Activated T-helper 1 cell treated with anti-CD3 and anti-CD28 coated beads, Interleukin-12 subunit alpha, Interleukin-12 subunit beta, Interleukin-2, Interleukin-4 antibody, amounts not matched to agents 30 ng/mL and 10 ng/mL and 1 ng/mL, durations not matched to agents 14 hours and 24 hours and 36 hours (primary cell): Measurements from ENCODE around the gene MKNK1. TPM values are rescaled to one million over a fixed set of nuclear protein-coding genes. Genes with fewer than 3 reads are reported as not detected.

Experiments
- DNase-seq: peaks from one replicate; pipeline ENCODE4 v3.0.0; 2021; ENCODE audit warnings: low spot score
- H3K27ac Mint-ChIP-seq: one replicate; pipeline ENCODE4 v1.8.0; 2021; ENCODE audit warnings: mild to moderate bottlenecking, mixed read lengths
- H3K27me3 Mint-ChIP-seq: one replicate; pipeline ENCODE4 v1.8.0; 2022; ENCODE audit warnings: mild to moderate bottlenecking, moderate library complexity, mixed read lengths; ENCODE audit not compliant: insufficient read depth
- H3K36me3 Mint-ChIP-seq: one replicate; pipeline ENCODE4 v1.8.0; 2021; ENCODE audit warnings: low read depth, mixed read lengths
- H3K4me1 Mint-ChIP-seq: one replicate; pipeline ENCODE4 v1.8.0; 2021; ENCODE audit warnings: low read depth, mixed read lengths
- H3K4me3 Mint-ChIP-seq: one replicate; pipeline ENCODE4 v1.8.0; 2021; ENCODE audit warnings: mild to moderate bottlenecking, moderate library complexity, mixed read lengths
- H3K9me3 Mint-ChIP-seq: one replicate; pipeline ENCODE4 v1.8.0; 2021; ENCODE audit warnings: mixed read lengths
- intact Hi-C: fragments of 100-400 bp; cut with micrococcal nuclease; formaldehyde crosslinking; loops from one replicate; pipeline ENCODE4 v1.15.1; 2024
- total RNA-seq: library from RNA; stranded (reverse); gene quantifications from 2 replicates; pipeline ENCODE4 v1.2.3, GENCODE V29; 2022

Gene MKNK1
- total RNA-seq, 1 donor from 2014 or later, result 48.7 TPM

GRCh38 chr1:46515576-46515975 lies 88.5 kb downstream of the MKNK1 start:
- Mint-ChIP-seq H3K36me3 (no peaks in the 10 kb centered on the region), H3K27ac (no peak overlapping the region)
- no peak for DNase-seq

DNA sequence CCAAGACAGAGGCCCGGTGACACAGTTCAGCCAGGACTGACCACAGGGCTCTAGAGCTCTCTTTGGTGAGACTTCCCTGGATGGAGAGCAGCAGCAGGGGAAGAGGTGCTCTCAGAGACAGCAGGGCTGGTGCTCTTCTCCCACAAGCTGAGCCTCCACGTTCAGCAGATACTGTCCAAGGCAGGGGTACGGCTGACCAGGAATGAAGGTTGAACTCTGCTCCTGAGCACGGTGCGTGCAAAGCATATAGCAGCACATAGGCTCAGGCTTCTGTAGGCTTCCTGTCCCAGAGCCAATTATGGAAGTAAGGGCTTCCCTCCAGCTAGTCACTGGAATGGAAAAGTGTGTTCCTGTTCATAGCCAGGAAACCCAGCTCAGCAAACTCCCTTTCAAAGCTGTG lies 90.5 kb downstream of the MKNK1 start:
- H3K27me3 Mint-ChIP-seq, result peaks cover 29% of the 10 kb centered on the region
- no peak for DNase-seq
- H3K4me3 Mint-ChIP-seq, result no peak overlapping the region
- H3K27ac Mint-ChIP-seq, result no peak overlapping the region
- H3K9me3 Mint-ChIP-seq, result no peaks in the 10 kb centered on the region
- intact Hi-C loops, result no loop called here
- peaks cover 8% of the 10 kb centered on the region for H3K4me1 Mint-ChIP-seq
- H3K36me3 Mint-ChIP-seq, result no peaks in the 10 kb centered on the region

More at GRCh38 chr1:46515576-46515975, 88.5 kb downstream of the MKNK1 start:
- Mint-ChIP-seq H3K4me1 (peaks cover 8% of the 10 kb centered on the region), H3K4me3 (no peak overlapping the region), H3K27me3 (peaks cover 33% of the 10 kb centered on the region), H3K9me3 (no peaks in the 10 kb centered on the region)
- intact Hi-C loops, result no loop called here

GRCh38 chr1:46512792-46513190 lies 91.3 kb downstream of the MKNK1 start:
- Mint-ChIP-seq H3K36me3 (no peaks in the 10 kb centered on the region), H3K27ac (no peak overlapping the region), H3K9me3 (no peaks in the 10 kb centered on the region), H3K4me1 (peaks cover 8% of the 10 kb centered on the region), H3K4me3 (no peak overlapping the region), H3K27me3 (peaks cover 21% of the 10 kb centered on the region)
- intact Hi-C loops, result no loop called here
- no peak for DNase-seq

DNA sequence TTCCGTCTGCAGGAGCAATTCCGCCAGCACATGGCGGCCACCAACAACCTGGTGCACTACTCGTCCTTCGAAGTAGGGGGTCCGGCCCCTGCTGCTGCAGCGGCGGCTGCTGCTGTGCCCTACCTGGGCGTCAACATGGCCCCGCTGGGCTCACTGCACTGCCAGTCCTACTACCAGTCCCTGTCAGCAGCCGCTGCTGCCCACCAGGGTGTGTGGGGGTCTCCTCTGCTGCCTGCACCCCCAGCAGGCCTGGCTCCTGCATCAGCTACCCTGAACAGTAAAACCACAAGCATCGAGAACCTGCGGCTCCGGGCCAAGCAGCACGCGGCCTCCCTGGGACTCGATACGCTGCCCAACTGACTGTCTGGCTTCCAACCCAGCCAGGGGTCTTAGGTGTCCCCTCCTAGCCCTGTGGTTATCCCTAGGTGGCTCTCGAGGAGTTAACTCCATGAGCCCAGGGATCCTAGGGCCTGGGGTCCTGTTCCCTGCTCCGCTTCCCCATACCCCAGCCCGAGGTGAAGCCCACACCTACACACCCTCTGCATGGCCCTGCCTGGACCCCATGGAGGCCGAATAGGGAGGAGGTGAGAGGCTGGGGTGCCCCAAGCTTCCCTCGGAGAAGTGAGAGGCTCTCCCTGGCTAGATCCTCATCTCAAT lies 91.8 kb downstream of the MKNK1 start:
- no peaks in the 10 kb centered on the region for H3K36me3 Mint-ChIP-seq
- peaks cover 8% of the 10 kb centered on the region for H3K4me1 Mint-ChIP-seq
- H3K27me3 Mint-ChIP-seq, result peaks cover 20% of the 10 kb centered on the region

GRCh38 chr1:46510998-46511365 lies 93.1 kb downstream of the MKNK1 start:
- intact Hi-C loops, result no loop called here
- peaks cover 17% of the 10 kb centered on the region for H3K27me3 Mint-ChIP-seq
- no peaks in the 10 kb centered on the region for H3K9me3 Mint-ChIP-seq
- H3K27ac Mint-ChIP-seq, result no peak overlapping the region
- peaks cover 8% of the 10 kb centered on the region for H3K4me1 Mint-ChIP-seq
- H3K4me3 Mint-ChIP-seq, result no peak overlapping the region
- DNase-seq, result no peak
- no peaks in the 10 kb centered on the region for H3K36me3 Mint-ChIP-seq

More for the DNA sequence above, 91.8 kb downstream of the MKNK1 start:
- no peaks in the 10 kb centered on the region for H3K9me3 Mint-ChIP-seq
- H3K27ac Mint-ChIP-seq, result no peak overlapping the region
- no peak for DNase-seq
- no peak overlapping the region for H3K4me3 Mint-ChIP-seq
- intact Hi-C loops, result no loop called here

DNA sequence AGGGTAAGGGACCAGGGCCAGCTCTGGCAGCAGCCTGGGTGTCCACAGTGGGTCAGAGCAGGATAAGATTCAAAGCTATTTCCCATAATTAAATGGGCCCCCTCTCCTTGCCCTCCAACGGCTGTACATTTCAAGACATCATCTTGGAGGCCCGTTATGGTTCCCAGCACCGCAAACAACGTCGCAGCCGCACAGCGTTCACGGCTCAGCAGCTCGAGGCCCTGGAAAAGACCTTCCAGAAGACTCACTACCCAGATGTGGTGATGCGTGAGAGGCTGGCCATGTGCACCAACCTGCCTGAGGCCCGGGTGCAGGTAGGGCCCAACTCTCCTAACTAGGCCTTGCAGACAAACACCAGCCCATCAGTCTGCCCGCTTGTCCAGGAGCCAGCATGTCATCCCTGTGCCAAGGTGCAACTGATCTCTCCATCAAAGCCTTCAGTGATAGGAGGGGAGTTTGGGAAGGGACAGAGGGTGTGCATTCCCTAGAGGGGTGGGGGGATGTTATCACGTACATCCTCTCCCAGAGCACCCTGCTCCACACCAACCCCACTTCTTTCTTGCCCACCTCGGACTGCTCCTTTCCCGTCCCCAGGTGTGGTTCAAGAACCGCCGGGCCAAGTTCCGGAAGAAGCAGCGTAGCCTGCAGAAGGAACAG lies 93.6 kb downstream of the MKNK1 start:
- H3K36me3 Mint-ChIP-seq, result no peaks in the 10 kb centered on the region
- no peaks in the 10 kb centered on the region for H3K9me3 Mint-ChIP-seq
- H3K4me3 Mint-ChIP-seq, result no peak overlapping the region
- H3K27ac Mint-ChIP-seq, result no peak overlapping the region
- intact Hi-C loops, result no loop called here
- peaks cover 14% of the 10 kb centered on the region for H3K27me3 Mint-ChIP-seq
- no peak for DNase-seq
- H3K4me1 Mint-ChIP-seq, result peaks cover 8% of the 10 kb centered on the region

- Mint-ChIP-seq H3K9me3 (no peaks in the 10 kb centered on the region), H3K4me3 (no peak overlapping the region), H3K4me1 (peaks cover 8% of the 10 kb centered on the region), H3K27me3 (peaks cover 14% of the 10 kb centered on the region), H3K27ac (no peak overlapping the region), H3K36me3 (no peaks in the 10 kb centered on the region)
- no peak for DNase-seq
- intact Hi-C loops, result no loop called here
Observed at GRCh38 chr1:46508757-46509156, 95.3 kb downstream of the MKNK1 start.

Other genes starting within 250 kb of the MKNK1 start
- 4.4 and 5.0 TPM in 2 replicates for gene FAAH, start 210.0 kb downstream of the MKNK1 start, total RNA-seq
- gene DMBX1, start 114.4 kb downstream of the MKNK1 start, total RNA-seq, result not detected in 2 replicates
- not detected in 2 replicates for gene KNCN, start 52.6 kb downstream of the MKNK1 start, total RNA-seq
- 16.9 and 17.0 TPM in 2 replicates for gene MOB3C, start 12.5 kb upstream of the MKNK1 start, total RNA-seq
- gene ATPAF1, start 64.1 kb upstream of the MKNK1 start, total RNA-seq, result 40.9 and 46.3 TPM in 2 replicates
- gene TEX38, start 67.6 kb upstream of the MKNK1 start, total RNA-seq, result 0.18 TPM in 1 of 2 replicates, not detected in the other
- gene EFCAB14, start 114.8 kb upstream of the MKNK1 start, total RNA-seq, result 67.0 and 70.4 TPM in 2 replicates
- gene CYP4B1, start 194.8 kb upstream of the MKNK1 start, total RNA-seq, result not detected in 2 replicates